Measurements from ENCODE around the gene NPR3.
"Not testable (repeated sequence)": the region's sequence is repeated elsewhere in the genome, so short reads cannot be mapped to it uniquely, and the experiment has no call there.

NPR3 gene

DNA sequence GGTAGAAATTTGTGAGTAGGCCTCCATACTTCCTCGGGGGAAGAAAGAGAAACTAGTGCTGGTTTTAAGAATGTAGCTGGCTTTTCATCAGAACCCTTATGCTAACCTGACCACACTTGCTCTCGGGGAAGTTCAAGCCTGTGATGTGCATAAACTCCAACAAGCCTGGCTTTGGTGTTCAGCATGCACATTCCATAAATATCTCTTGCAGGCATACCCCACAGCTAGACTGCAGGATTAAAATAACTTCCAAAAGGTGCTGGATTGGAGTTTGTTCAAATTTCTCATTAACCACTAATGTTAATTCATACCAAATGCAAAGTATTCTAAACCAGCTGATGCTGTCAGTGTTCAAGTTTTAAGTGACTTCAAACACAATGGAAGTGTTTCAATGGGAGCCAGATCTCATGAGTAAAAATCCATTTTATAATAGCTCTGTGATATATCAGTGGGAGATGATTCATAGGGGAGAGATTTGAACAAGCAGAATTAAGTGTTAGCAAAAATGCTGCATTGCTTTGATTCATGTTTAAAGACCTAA lies 79.4 kb downstream of the NPR3 start:
- H3K4me3 ChIP-seq, result no peak overlapping the region
- no peak overlapping the region for H3K27ac ChIP-seq

DNA sequence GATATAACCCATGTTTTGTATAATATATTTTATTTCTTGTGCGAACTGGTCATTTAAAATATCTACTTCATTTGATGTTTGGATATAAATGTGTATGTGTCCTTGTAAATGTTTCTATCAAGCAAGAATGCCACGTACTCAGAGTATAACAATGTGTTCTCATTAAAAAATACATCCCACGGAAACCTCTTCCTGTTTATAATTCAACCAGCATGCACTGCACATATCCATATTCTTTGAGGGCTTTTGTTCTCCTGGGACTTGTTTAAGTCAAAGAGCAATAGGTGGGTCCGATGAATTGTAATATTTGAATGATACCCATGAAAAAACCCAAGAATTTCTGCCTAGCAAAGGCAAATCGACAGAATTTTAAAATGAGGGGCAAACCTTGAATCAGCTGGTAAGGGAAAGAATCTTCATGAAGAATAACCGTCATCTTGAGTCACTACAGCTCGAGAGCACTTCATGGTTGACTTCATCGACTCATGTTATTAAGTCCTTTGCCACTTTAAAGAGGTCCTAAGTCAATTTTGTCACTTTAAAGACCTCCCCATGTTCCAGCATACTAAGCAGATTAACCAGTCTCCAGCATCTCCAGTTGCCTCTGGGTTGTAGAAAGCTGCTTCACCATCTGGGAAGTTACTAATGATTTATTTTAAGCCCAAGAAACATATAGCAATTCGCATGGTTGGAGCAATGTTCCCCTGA lies 80.6 kb downstream of the NPR3 start:
- Histone ChIP-seq H3K4me3 (no peak overlapping the region), H3K27ac (no peak overlapping the region)

DNA sequence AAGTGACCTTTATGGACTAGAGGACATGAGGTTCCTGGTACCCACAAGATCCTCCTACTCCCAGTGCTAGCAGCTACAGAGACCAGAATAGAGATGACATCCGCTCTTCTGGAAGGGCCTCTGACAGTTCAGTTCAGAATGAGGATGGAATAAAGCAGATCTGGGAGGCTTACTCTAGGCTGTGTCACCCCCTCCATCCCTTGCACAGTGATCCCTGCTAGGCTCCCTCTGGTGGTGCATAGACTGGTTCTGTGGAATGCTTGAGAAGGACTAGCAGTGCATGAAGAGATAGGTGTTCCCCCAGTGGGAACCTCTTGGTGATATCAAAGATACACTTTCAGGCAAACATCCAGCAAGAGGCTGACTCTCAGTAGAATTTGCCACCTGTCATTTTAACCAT lies 83.0 kb downstream of the NPR3 start:
- Histone ChIP-seq H3K27ac (no peak overlapping the region), H3K4me3 (no peak overlapping the region)

DNA sequence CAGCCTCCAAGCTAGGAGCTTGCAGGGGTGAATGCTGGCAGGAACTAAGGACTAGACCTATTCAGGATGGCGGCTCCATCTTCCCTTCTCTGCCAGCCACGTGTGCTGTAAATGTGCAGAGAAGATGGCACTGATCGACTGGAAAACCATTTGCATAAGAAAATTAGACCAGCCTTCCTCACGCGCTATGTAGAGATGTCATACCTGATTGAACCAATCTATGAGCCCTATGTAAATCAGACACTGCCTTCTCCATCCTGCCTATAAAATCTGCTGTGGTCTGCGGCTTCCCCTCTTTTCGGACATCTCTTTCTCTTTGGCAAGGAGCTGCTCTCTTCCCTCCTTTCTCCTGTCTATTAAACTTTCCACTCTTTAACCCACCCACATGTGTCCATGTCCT lies 91.6 kb downstream of the NPR3 start:
- Histone ChIP-seq H3K4me3 (no peak overlapping the region), H3K27ac (no peak overlapping the region)

DNA sequence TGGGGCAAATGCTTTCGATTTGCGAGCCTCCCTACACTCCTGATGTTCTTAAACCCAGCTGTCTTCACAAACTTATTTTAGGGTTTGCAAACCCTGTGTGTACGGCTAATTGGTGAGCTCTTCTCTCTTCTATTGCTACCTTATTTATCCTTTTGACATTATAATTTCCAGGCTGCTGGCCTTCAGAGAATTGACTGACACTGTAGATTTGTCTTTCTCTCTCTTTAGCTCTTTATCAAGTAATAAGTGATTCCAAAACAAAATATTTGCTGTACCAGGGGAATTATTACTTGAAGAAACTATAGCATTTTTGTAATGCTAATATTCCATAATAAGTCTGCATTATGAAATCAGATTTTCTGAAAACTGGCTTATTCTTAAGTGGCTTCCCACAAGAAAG lies 92.5 kb downstream of the NPR3 start:
- H3K4me3 ChIP-seq, result no peak overlapping the region
- H3K27ac ChIP-seq, result peak overlapping the region in 1 of 21 experiments; percentile 5

DNA sequence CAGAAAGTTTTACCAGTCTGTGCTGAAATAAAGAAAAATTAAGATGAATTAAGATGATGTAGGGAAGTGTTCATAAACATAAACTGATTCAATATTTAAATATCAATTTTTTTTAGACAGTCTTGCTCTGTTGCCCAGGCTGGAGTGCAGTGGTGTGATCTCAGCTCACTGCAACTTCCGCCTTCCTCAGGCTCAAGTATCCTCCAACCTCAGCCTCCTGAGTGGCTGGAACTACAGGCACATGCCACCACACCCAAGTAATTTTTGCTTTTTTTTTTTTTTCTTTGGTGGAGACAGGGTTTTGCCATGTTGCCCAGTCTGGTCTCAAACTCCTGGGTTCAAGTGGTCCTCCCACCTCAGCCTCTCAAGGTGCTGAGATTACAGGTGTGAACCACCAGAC lies 94.3 kb downstream of the NPR3 start:
- not testable (repeated sequence) for H3K4me3 ChIP-seq, H3K27ac ChIP-seq

DNA sequence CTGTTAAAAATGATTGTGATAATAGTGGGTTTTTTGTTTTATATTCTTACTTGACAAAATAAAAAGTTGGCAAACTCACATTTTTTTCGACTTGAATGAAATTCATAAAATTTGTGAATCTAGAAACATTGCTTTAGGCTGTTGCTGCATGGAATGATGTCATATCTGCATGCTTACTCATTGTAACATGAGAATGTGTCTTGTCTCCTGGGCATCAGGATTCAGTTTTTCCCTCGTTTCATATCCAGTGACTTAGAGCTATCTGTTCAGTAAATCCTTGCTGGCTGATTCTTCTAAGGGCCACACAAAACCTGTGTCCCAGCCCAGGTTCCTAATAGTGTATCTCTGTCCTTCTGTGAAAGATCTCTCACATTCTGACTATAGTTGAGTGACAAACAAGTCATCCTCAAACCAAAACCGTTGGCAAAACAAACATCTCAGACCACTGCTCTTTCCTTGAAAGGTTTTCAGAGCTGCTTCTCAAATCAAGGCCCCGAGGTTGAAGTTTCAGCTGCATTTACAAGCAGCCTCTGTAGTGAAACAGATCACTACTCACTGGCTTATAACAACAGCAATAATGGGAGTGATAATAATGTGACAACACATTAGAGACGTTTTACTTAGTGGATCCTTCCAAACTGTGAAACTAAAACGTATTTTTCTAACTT lies 95.0 kb downstream of the NPR3 start:
- H3K4me3 ChIP-seq, result no peak overlapping the region
- peak overlapping the region in 4 of 21 experiments; percentile 11 to 31 (median 23) for H3K27ac ChIP-seq

DNA sequence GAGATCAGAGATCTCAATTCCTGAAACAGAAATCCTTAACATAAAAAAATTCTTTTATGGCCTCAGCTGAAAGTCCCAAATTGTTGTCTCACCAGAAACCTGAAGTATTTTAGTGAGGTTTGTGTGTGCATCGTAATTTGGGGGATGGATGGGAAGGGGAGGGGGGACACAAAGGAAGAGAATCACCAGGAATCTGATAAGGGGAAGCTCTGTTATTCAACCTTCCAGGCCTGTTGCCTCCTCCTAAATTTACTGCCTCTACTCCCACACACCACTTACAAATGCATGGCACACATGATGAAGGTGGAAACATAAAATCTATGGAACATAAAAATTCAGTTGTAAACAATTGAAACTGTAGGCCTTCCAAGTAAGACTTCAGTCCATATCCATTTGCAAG lies 97.7 kb downstream of the NPR3 start:
- Histone ChIP-seq H3K4me3 (no peak overlapping the region), H3K27ac (no peak overlapping the region)

DNA sequence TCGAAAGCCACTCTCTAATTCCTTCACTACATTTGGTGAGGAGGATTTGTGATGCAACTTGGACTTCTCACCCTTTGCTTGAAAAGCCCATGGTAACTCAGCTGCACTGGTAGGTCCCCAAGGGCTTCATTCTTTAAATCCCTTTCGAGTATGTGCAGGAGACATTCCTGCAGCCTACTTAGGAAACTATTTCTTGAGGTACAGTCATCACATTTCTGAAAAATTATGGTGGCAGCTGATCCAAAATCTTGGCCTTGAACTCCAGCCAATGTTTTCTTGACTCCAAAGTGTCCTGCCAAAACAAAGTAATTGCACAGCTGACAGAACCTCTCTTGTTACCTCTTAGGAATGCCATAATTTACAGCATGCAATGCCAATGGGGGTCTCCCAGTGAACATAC lies 99.7 kb downstream of the NPR3 start:
- no peak overlapping the region for H3K4me3 ChIP-seq
- H3K27ac ChIP-seq, result no peak overlapping the region

DNA sequence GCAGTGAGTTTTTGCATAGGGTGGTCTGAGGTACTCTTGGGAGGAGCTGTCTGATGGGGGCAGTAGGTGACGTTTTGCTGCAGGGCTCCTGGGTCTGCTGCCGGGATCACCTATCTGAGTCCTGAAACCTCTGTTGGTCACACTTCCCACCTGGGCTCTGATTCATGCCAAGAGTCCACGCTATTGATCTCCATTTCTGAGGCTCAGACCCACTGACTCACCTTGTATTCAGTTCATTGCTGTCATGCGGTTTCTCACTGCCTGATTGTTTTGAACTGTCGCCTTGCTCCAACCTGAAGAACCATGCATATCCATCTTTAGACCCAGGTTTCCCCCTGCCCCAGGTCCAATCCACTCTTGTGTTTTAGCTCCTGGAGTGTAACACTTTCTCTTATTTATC lies 101.3 kb downstream of the NPR3 start:
- Histone ChIP-seq H3K4me3 (no peak overlapping the region), H3K27ac (no peak overlapping the region)

DNA sequence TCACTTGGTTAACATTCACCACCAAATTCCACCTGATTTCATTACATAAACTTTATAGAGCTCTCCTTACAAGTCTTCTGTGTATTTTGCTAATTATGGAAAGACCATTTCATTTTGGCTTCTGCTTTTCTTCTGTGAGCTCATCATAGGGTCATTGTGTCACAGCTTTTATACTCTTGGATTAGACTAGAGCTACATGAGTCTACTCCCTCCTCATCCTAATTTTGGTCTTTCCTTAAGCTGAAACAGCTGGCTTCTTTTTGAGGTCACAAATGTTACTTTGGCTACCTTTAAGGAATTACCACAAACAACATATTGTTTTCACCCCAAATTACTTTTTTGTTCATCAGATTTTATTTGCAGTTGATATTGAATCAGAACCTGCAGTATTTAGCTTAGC lies 103.0 kb downstream of the NPR3 start:
- H3K4me3 ChIP-seq, result no peak overlapping the region
- no peak overlapping the region for H3K27ac ChIP-seq

DNA sequence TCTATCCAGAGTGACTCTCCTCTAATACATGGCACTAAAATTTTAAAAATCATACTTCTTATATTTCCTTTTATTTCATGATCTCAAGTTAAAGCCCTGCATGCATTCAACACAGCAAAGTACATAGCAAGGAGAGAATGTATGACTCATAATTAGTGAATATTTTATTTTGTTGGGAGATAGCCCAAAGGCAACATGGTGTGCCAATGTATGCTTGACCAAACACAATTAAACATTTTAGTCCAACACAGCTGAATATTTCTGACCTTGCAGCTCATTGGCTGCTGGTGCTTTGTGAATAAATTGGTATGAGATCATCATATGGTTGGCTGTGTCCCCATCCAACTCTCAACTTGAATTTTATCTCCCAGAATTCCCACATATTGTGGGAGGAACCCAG lies 103.5 kb downstream of the NPR3 start:
- no peak overlapping the region for H3K4me3 ChIP-seq
- H3K27ac ChIP-seq, result no peak overlapping the region

DNA sequence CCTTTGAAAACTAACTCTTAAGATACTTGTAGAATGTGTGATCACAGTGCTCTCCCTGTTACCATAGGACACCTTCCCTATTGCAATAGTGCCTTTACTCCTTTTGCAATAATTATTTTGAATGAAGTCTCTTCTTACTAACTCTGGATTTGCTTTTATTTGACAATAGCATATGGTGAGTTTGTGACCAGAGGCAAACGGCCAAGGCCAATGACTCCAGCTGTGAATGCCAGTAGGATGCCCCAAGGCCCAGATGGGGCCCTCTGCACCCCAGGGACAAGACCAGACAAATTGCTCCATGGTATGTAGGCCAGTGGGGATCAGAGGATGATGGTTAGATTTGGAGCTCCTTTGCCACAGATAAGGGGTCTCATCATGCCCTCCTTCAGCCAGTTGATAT lies 116.9 kb downstream of the NPR3 start:
- H3K27ac ChIP-seq, result no peak overlapping the region
- no peak overlapping the region for H3K4me3 ChIP-seq

DNA sequence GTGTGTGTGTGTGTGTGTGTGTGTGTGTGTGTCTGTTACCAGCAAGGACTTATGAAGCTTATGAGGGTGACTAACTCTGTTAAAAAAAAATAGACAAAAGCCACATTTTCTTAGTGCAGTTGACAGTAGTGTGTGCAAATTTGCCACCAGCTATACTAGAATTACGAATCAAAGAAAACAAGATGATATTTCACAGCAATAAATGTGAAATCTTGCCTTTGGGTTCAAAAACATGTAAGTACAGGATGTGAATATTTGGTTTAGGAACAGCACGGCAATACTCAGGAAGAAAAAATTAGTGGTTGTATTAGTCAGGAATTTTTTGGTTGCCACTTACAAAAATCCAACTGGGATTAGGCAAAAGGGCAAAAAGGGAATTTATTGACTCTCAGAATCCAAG lies 117.4 kb downstream of the NPR3 start:
- no peak overlapping the region for H3K27ac ChIP-seq
- H3K4me3 ChIP-seq, result no peak overlapping the region

DNA sequence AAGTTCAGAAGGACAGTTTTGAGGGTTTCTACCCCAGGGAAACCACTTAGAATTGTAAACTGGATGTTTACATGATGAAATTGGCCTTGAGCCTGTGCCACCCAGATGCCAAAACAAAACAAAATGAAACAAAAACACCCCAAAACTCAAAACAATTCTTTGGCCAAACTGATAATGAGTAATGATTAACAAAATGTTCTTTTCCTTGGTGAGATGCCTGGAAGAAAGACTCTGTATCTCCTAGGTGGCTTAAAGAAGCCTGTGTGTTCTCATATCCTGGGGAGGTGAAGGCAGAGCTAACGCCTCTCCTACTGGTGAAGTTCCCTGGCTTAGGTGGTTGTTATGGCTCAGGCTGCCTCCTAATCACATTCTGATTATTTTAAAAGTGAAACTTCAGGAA lies 120.5 kb downstream of the NPR3 start:
- Histone ChIP-seq H3K4me3 (no peak overlapping the region), H3K27ac (no peak overlapping the region)

DNA sequence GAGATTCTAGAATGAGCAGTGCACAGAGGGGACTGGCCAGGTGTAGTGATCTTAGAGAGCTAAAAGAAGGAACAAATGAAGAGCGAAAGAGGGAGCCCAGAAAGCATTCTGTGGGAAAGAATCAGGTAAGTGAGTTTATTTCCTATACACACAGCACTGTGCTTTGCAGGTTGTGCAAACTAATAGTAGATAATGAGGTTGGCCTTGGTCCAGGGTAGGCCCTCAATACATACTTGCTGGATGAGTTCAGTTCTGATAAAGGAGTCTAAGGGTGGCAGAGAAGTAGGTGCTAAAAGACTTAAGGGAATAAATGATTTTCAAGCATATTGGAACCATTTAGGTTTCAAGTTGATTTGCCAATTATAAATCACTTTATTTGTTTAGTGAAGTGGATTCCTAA lies 122.0 kb downstream of the NPR3 start:
- H3K27ac ChIP-seq, result no peak overlapping the region

DNA sequence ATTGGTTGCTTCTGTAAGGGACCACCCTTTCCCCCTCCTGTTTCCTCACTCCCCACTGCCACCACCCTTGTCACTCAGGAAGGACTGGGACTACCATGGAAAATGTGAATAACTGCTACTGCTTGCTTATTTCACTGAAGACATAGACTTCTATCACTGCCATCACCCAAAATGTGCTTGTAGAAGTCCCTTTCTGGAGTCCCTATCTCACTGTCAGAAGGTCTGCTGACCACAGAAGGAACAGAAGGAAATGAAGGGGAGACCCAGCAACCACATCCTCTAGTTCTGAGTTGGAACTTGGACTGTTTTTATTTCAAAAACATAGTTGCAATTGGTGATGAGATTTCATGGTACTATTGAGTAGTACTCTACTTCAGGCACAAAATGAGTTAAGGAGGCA lies 122.5 kb downstream of the NPR3 start:
- no peak overlapping the region for H3K4me3 ChIP-seq
- no peak overlapping the region for H3K27ac ChIP-seq

More for the DNA sequence above, 122.0 kb downstream of the NPR3 start:
- no peak overlapping the region for H3K4me3 ChIP-seq

DNA sequence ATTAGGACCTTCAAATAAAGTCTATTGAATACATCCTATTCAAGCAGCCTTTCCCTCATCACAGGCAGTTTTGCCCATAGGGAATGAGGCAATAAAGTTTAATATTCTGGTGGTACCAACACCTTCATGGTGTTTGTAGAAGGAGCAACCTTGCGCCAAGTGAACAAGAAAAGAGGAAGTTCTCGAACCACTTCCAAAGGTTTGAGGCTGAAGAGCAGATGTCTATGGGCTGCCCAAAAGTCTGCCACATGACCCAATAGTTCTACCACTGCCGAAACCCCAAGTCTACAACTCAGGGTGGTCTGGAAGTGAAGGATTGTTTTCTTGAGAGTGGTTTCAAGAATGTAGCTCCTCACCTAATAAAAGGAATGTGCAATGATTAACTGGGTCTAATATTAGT lies 123.1 kb downstream of the NPR3 start:
- no peak overlapping the region for H3K4me3 ChIP-seq
- H3K27ac ChIP-seq, result no peak overlapping the region

DNA sequence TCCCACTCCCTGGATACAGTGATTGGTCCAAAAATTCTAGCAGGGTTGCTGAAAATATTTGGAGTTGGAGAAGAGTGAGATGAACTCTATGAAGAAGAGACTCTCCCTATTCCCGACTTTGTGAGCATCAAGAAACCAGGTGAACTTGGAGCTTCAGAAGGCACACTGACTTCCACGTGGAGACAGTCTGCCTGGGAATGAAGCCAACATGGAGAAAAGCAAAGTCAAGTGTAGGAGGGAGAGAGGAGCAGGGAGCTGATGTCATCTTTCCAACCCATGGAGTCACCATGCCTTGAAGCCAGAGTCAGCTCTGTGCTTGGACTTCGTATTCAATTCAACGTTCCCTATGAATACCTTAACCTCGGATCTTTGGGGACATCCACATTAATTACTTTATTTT lies 125.1 kb downstream of the NPR3 start:
- Histone ChIP-seq H3K4me3 (no peak overlapping the region), H3K27ac (no peak overlapping the region)

DNA sequence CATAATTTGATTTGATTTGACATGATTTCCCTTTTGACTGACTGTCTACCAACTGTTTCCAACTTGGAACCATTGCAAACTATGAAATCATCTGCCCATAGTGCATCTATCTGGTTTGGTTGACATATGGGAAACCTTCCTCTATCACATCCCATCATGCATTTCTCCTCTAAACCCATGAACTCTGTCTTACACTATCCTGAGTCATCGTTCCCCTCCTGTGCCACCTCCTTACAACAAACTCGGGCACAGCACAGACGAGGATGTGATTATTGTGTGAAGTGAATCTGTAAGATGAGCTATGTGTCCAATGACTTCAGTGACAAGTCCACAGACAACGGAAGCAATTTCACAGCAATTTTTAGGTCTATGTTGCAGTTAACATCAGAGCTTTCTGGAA lies 126.1 kb downstream of the NPR3 start:
- Histone ChIP-seq H3K4me3 (no peak overlapping the region), H3K27ac (no peak overlapping the region)

DNA sequence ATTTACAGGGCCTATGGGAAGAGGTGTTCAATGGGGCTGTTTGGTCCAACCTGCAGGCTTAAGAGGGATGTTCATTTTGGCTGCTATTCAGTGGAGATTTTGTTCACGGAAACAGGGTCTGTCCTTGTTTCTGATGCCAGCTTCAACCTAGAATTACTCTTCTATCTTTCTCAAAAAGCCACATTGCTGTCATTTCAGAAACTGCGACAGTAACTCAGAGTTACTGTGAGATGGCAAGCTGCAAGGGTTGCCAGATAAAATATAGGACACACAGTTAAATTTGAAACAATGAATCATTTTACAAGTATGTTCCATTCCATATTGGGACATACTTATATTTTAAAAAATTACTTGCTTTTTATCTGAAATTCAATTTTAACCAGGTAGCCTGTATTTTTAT lies 128.0 kb downstream of the NPR3 start:
- Histone ChIP-seq H3K27ac (no peak overlapping the region), H3K4me3 (no peak overlapping the region)

DNA sequence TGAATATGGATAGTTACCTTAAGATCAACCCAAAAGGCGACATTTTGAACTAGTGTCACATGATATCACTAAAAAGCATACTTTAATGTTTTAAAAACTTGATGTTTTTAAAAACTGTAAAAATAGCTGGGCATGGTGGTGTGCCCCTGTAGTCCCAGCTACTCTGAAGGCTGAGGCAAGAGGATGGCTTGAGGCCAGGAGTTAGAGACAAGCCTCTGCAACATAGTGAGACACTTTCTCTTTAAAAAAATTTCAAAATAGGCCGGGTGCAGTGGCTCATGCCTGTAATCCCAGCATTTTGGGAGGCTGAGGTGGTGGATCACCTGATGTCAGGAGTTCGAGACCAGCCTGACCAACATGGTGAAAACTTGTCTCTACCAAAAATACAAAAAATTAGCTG lies 129.5 kb downstream of the NPR3 start:
- Histone ChIP-seq H3K4me3 (no peak overlapping the region), H3K27ac (no peak overlapping the region)

Data from skin epidermis (tissue), 12 donors.